SK-N-SH treated with all-trans-retinoic acid at 6 μM for 48 hours (cell line): Measurements from ENCODE around the gene PMEPA1.

ENCODE experiments used
- ARNTL ChIP-seq: fragments of 450-650 bp; formaldehyde crosslinking; IDR thresholded peaks from 2 replicates; pipeline ENCODE4 v1.5.0; 2020; ENCODE audit warnings: low read depth, mild to moderate bottlenecking, moderate library complexity, borderline replicate concordance
- BACH2 ChIP-seq: fragments of 250-450 bp; sonication (Bioruptor Pico); IDR thresholded peaks from 2 replicates; pipeline ENCODE4 v1.9.0; 2021; ENCODE audit warnings: mild to moderate bottlenecking, borderline replicate concordance
- CSRNP3 ChIP-seq: fragments of 250-450 bp; sonication (Bioruptor Pico); IDR thresholded peaks from 2 replicates; pipeline ENCODE4 v1.5.1; 2021; ENCODE audit warnings: mild to moderate bottlenecking, moderate library complexity
- ESRRG ChIP-seq: fragments of 250-450 bp; sonication (Bioruptor Pico); IDR thresholded peaks from 2 replicates; pipeline ENCODE4 v1.6.1; 2021; ENCODE audit warnings: mild to moderate bottlenecking
- OSR1 ChIP-seq: fragments of 250-450 bp; sonication (Bioruptor Pico); IDR thresholded peaks from 2 replicates; pipeline ENCODE4 v1.8.0; 2022; ENCODE audit warnings: moderate library complexity, mild to moderate bottlenecking, inconsistent platforms
- POU6F1 ChIP-seq: fragments of 250-450 bp; sonication (Bioruptor Pico); IDR thresholded peaks from 2 replicates; pipeline ENCODE4 v1.8.0; 2021; ENCODE audit warnings: low read depth, mild to moderate bottlenecking, moderate library complexity, borderline replicate concordance
- RARB ChIP-seq: fragments of 250-450 bp; sonication (Bioruptor Pico); IDR thresholded peaks from 2 replicates; pipeline ENCODE4 v1.8.0; 2021; ENCODE audit warnings: mild to moderate bottlenecking, moderate library complexity
- SNAI2 ChIP-seq: fragments of 250-450 bp; sonication (Bioruptor Pico); IDR thresholded peaks from 2 replicates; pipeline ENCODE4 v1.5.0; 2020; ENCODE audit warnings: mild to moderate bottlenecking, moderate library complexity
- TOX ChIP-seq: fragments of 250-450 bp; sonication (Bioruptor Pico); IDR thresholded peaks from 2 replicates; pipeline ENCODE4 v1.8.0; 2021; ENCODE audit warnings: mild to moderate bottlenecking, moderate library complexity, borderline replicate concordance
- ZC3H10 ChIP-seq: fragments of 250-450 bp; sonication (Bioruptor Pico); IDR thresholded peaks from 2 replicates; pipeline ENCODE4 v1.5.1; 2021; ENCODE audit warnings: mild to moderate bottlenecking, moderate library complexity
- ZFP3 ChIP-seq: fragments of 250-450 bp; sonication (Bioruptor Pico); IDR thresholded peaks from 2 replicates; pipeline ENCODE4 v1.5.0; 2020; ENCODE audit warnings: mild to moderate bottlenecking, moderate library complexity
- ZFP30 ChIP-seq: fragments of 450-650 bp; formaldehyde crosslinking; IDR thresholded peaks from 2 replicates; pipeline ENCODE4 v1.5.0; 2022; ENCODE audit warnings: mild to moderate bottlenecking, moderate library complexity
- ZNF8 ChIP-seq: fragments of 450-650 bp; formaldehyde crosslinking; IDR thresholded peaks from 2 replicates; pipeline ENCODE4 v1.5.0; 2020; ENCODE audit warnings: mild to moderate bottlenecking, moderate library complexity

- no peak for TF ChIP-seq RARB (CRISPR knock-in tag)
- no peak for TF ChIP-seq BACH2 (CRISPR knock-in tag)
- TF ChIP-seq CSRNP3 (CRISPR knock-in tag): no peak
- TF ChIP-seq ZNF8 (CRISPR knock-in tag): no peak
- TF ChIP-seq ZFP30 (CRISPR knock-in tag): no peak
- TF ChIP-seq SNAI2 (CRISPR knock-in tag): no peak
- no peak for TF ChIP-seq TOX (CRISPR knock-in tag)
- no peak for TF ChIP-seq ARNTL
- TF ChIP-seq ESRRG (CRISPR knock-in tag): no peak
- TF ChIP-seq POU6F1 (CRISPR knock-in tag): no peak
- TF ChIP-seq ZC3H10 (CRISPR knock-in tag): no peak
- no peak for TF ChIP-seq OSR1 (CRISPR knock-in tag)
- no peak for TF ChIP-seq ZFP3 (CRISPR knock-in tag)
Measured at GRCh38 chr20:57684808-57685140, 25.0 kb downstream of the PMEPA1 start.
